C4-2B (cell line): ENCODE results near the gene PMM2.

ENCODE experiments used
- ZFX ChIP-seq: fragments of 450-650 bp; IDR thresholded peaks from 2 replicates; pipeline ENCODE4 v1.6.1; 2017
- TF ChIP-seq, protein P1 (sequence below): fragments of 450-650 bp; conservative IDR thresholded peaks from 2 replicates; pipeline ENCODE4 v1.5.1; 2017; ENCODE audit warnings: mild to moderate bottlenecking

DNA sequence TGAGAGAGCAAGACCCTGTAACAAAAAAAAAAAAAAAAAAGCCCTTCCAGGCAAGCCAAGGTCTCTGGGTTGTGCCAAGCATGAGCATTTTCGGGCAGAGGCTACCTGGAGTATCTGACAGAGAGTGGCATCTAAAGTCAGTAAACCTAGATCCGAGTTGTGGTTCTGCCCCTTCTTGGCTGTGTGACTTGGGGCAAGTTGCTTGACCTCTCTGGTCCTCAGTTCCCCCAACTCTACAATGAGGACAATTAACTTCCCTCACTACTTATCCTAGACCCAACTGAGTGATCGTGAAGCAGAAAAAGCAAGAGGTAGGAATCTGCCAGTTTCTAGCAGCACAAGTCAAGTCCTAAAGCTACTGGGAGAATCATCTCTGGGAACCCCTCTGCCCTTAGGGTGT lies 34.6 kb upstream of the PMM2 start:
- TF ChIP-seq, protein P1, sequence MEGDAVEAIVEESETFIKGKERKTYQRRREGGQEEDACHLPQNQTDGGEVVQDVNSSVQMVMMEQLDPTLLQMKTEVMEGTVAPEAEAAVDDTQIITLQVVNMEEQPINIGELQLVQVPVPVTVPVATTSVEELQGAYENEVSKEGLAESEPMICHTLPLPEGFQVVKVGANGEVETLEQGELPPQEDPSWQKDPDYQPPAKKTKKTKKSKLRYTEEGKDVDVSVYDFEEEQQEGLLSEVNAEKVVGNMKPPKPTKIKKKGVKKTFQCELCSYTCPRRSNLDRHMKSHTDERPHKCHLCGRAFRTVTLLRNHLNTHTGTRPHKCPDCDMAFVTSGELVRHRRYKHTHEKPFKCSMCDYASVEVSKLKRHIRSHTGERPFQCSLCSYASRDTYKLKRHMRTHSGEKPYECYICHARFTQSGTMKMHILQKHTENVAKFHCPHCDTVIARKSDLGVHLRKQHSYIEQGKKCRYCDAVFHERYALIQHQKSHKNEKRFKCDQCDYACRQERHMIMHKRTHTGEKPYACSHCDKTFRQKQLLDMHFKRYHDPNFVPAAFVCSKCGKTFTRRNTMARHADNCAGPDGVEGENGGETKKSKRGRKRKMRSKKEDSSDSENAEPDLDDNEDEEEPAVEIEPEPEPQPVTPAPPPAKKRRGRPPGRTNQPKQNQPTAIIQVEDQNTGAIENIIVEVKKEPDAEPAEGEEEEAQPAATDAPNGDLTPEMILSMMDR = no peak
- no peak for TF ChIP-seq ZFX
